Stimulated activated naive B cell treated with anti-CD40 and anti-IgM and Interleukin-4, amounts not matched to agents 10 μg/mL and 1 μg/mL and 100 μg/mL, for 72 hours (primary cell): ENCODE results near the gene TTYH2.
A peak's percentile ranks its signal among the peaks of the same experiment; 100 is the strongest.

Experiments
- ATAC-seq, 2 donors: fragments of 150-1000 bp; cut with Tn5 transposase; replicated peaks; 2 replicates each; pipeline ENCODE4 v1.10.0; 2021; ENCODE audit warnings: moderate library complexity in 1 of 2
- DNase-seq: peaks from one replicate; pipeline ENCODE4 v3.0.0; 2021
- H3K27ac Mint-ChIP-seq: one replicate; pipeline ENCODE4 v1.8.0; 2022; ENCODE audit warnings: mild to moderate bottlenecking, mixed read lengths
- H3K27me3 Mint-ChIP-seq, 2 donors: one replicate each; pipeline ENCODE4 v1.8.0; 2022; ENCODE audit warnings: mixed read lengths in 2 of 2
- H3K36me3 Mint-ChIP-seq, 2 donors: one replicate each; pipeline ENCODE4 v1.8.0; 2022; ENCODE audit warnings: mixed read lengths in 2 of 2, mild to moderate bottlenecking in 1 of 2
- H3K4me1 Mint-ChIP-seq, 2 donors: one replicate each; pipeline ENCODE4 v1.8.0; 2022; ENCODE audit warnings: mixed read lengths in 2 of 2, mild to moderate bottlenecking in 1 of 2
- H3K4me3 Mint-ChIP-seq, 2 donors: one replicate each; pipeline ENCODE4 v1.8.0; 2022; ENCODE audit warnings: mild to moderate bottlenecking in 2 of 2, mixed read lengths in 2 of 2, moderate library complexity in 1 of 2
- H3K9me3 Mint-ChIP-seq, 2 donors: one replicate each; pipeline ENCODE4 v1.8.0; 2022; ENCODE audit warnings: mixed read lengths in 2 of 2, mild to moderate bottlenecking in 1 of 2

The TTYH2 gene

GRCh38 chr17:74227271-74228080 lies 14.1 kb downstream of the TTYH2 start:
- no peaks in the 10 kb centered on the region for H3K9me3 Mint-ChIP-seq
- no peaks in the 10 kb centered on the region for H3K27me3 Mint-ChIP-seq
- peaks cover 0 to 11% of the 10 kb centered on the region in 2 donors for H3K4me1 Mint-ChIP-seq
- DNase-seq (no peak), ATAC-seq (no peak)
- no peak overlapping the region for H3K27ac Mint-ChIP-seq
- peaks cover 48 to 62% of the 10 kb centered on the region in 2 donors for H3K36me3 Mint-ChIP-seq
- no peak overlapping the region for H3K4me3 Mint-ChIP-seq

DNA sequence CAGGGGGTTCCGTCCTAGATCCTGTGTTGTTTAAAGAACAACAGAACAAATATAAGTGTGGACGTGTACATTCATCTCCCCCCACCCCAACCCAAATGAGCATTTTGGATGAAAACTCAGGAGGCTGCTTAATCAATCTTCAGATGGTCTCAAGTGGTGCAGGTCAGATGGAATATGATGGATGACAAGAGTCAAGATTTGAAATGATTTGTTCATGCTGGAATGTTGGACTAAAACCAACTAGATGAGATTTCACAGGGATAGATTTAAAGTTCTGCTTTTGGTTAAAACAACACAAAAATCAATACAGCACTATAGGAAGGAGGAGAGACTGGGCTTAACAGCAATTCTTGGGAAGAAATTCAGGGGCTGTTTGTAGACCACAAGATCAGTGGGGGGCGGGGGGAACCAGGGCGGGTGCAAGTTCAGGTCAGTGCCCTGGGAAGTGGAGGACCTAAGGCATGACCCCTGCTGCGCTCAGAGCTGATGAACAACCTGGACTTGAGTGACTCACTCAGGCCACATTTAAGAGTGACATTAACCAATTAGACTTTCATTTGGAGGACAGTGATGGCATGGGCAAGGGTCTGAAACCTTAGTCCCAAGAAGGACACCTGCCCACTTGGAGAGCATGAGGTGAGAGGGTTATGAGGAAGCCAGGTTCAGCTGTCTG lies 15.1 kb downstream of the TTYH2 start:
- Mint-ChIP-seq H3K4me1 (peaks cover 3 to 11% of the 10 kb centered on the region in 2 donors), H3K27me3 (no peaks in the 10 kb centered on the region), H3K27ac (no peak overlapping the region), H3K9me3 (no peaks in the 10 kb centered on the region), H3K36me3 (peaks cover 49 to 60% of the 10 kb centered on the region in 2 donors), H3K4me3 (no peak overlapping the region)
- ATAC-seq (no peak), DNase-seq (no peak)

- H3K4me3 Mint-ChIP-seq = no peak overlapping the region
- no peaks in the 10 kb centered on the region for H3K9me3 Mint-ChIP-seq
- H3K27me3 Mint-ChIP-seq = no peaks in the 10 kb centered on the region
- ATAC-seq (no peak), DNase-seq (no peak)
- peaks cover 10 to 17% of the 10 kb centered on the region in 2 donors for H3K4me1 Mint-ChIP-seq
- no peak overlapping the region for H3K27ac Mint-ChIP-seq
- peaks cover 31 to 35% of the 10 kb centered on the region in 2 donors for H3K36me3 Mint-ChIP-seq
Observed at GRCh38 chr17:74230896-74231295, 17.5 kb downstream of the TTYH2 start.

GRCh38 chr17:74231928-74232907 lies 18.8 kb downstream of the TTYH2 start:
- peaks cover 10 to 11% of the 10 kb centered on the region in 2 donors for H3K4me1 Mint-ChIP-seq
- DNase-seq (no peak), ATAC-seq (no peak)
- no peak overlapping the region for H3K4me3 Mint-ChIP-seq
- H3K36me3 Mint-ChIP-seq = peaks cover 23 to 26% of the 10 kb centered on the region in 2 donors
- H3K9me3 Mint-ChIP-seq = no peaks in the 10 kb centered on the region
- H3K27ac Mint-ChIP-seq = no peak overlapping the region
- H3K27me3 Mint-ChIP-seq = no peaks in the 10 kb centered on the region

DNA sequence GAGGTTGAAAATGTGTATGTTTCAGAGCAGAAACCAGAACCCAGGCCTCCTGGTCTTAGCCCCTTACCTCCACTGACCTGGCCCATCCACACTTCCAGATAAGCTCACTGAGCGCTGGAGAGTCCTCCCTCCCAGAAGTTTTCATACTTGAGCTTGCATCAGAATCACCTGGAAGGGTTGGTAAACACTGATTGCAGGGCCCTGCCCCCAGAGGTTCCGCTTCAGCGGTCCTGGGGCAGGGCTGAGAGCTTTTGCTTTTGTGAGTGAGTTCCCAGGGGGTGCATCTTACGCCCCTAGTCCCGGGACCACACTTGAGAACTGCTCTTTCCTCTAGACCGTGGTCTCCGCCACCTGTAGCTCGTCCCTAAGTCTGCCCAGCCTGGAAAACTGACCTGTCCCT lies 20.6 kb downstream of the TTYH2 start:
- Mint-ChIP-seq H3K4me3 (no peak overlapping the region), H3K4me1 (peaks cover 10 to 11% of the 10 kb centered on the region in 2 donors)
- no peak for DNase-seq

GRCh38 chr17:74234486-74234885 lies 21.1 kb downstream of the TTYH2 start:
- ATAC-seq (peak in 1 of 2 donors; percentile 43), DNase-seq (no peak)
- Mint-ChIP-seq H3K27me3 (no peaks in the 10 kb centered on the region), H3K27ac (no peak overlapping the region), H3K4me3 (no peak overlapping the region), H3K4me1 (peaks cover 10 to 11% of the 10 kb centered on the region in 2 donors), H3K36me3 (peaks cover 27 to 31% of the 10 kb centered on the region in 2 donors), H3K9me3 (no peaks in the 10 kb centered on the region)

More for the DNA sequence above, 20.6 kb downstream of the TTYH2 start:
- ATAC-seq = no peak
- Mint-ChIP-seq H3K9me3 (no peaks in the 10 kb centered on the region), H3K36me3 (peaks cover 24 to 27% of the 10 kb centered on the region in 2 donors), H3K27ac (peak overlapping the region; percentile 25), H3K27me3 (no peaks in the 10 kb centered on the region)

- H3K27ac Mint-ChIP-seq = peak overlapping the region; percentile 43
- H3K4me1 Mint-ChIP-seq = peaks cover 10 to 11% of the 10 kb centered on the region in 2 donors
- H3K4me3 Mint-ChIP-seq = peak overlapping the region; percentile 61 to 75
- H3K9me3 Mint-ChIP-seq = no peaks in the 10 kb centered on the region
- peak; percentile 80 to 82 for ATAC-seq
- no peak for DNase-seq
- peaks cover 30 to 33% of the 10 kb centered on the region in 2 donors for H3K36me3 Mint-ChIP-seq
- H3K27me3 Mint-ChIP-seq = no peaks in the 10 kb centered on the region
Observed at GRCh38 chr17:74235040-74235581, 21.7 kb downstream of the TTYH2 start.

DNA sequence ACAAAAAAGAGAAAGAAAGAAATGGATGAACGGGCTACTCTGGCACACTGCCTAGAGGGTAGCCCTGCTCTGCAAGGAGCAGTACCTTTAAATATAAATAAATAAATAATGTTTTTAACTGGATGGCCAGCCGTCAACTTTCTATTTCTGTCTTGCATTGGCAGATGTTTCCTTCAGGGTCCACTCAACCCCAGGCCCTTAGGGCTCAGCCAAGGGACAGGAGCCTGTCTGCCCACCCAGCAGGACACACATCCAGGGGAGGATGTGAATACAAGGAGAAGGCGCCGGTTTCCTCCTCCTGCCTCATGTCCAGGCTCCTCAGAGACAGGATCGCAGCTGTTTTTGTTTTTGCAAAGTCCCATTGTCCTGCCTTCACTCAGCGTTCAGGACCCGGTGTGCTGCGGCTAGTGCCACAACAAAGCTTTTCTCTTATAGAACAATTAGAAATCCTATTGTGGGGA lies 22.6 kb downstream of the TTYH2 start:
- no peak for ATAC-seq
- Mint-ChIP-seq H3K36me3 (peaks cover 30% of the 10 kb centered on the region in 2 donors), H3K4me3 (peak overlapping the region in 1 of 2 donors; percentile 75), H3K4me1 (peaks cover 10 to 11% of the 10 kb centered on the region in 2 donors), H3K27ac (no peak overlapping the region), H3K27me3 (no peaks in the 10 kb centered on the region), H3K9me3 (no peaks in the 10 kb centered on the region)
- no peak for DNase-seq

DNA sequence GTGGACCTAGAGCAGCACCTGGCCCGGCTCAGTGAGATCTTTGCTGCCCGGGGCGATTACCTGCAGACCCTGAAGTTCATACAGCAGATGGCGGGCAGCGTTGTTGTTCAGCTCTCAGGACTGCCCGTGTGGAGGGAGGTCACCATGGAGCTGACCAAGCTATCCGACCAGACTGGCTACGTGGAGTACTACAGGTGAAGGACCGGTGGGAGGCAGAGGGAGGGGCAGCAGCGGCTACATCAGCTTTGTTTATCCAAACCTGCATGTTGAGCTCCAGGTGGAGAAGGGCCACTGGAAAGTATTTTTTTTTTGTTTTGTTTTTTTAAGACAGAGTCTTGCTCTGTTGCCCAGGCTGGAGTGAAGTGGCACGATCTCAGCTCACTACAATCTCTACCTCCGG lies 23.9 kb downstream of the TTYH2 start:
- Mint-ChIP-seq H3K4me3 (no peak overlapping the region), H3K9me3 (no peaks in the 10 kb centered on the region), H3K4me1 (peaks cover 10 to 11% of the 10 kb centered on the region in 2 donors), H3K27me3 (no peaks in the 10 kb centered on the region), H3K27ac (no peak overlapping the region), H3K36me3 (peaks cover 25 to 26% of the 10 kb centered on the region in 2 donors)
- DNase-seq = no peak
- no peak for ATAC-seq

GRCh38 chr17:74239172-74239571 lies 25.8 kb downstream of the TTYH2 start:
- ATAC-seq (no peak), DNase-seq (no peak)
- no peaks in the 10 kb centered on the region for H3K27me3 Mint-ChIP-seq
- H3K4me1 Mint-ChIP-seq = peaks cover 8 to 11% of the 10 kb centered on the region in 2 donors
- peak overlapping the region; percentile 38 for H3K27ac Mint-ChIP-seq
- H3K9me3 Mint-ChIP-seq = no peaks in the 10 kb centered on the region
- no peak overlapping the region for H3K4me3 Mint-ChIP-seq
- H3K36me3 Mint-ChIP-seq = peaks cover 24 to 27% of the 10 kb centered on the region in 2 donors

DNA sequence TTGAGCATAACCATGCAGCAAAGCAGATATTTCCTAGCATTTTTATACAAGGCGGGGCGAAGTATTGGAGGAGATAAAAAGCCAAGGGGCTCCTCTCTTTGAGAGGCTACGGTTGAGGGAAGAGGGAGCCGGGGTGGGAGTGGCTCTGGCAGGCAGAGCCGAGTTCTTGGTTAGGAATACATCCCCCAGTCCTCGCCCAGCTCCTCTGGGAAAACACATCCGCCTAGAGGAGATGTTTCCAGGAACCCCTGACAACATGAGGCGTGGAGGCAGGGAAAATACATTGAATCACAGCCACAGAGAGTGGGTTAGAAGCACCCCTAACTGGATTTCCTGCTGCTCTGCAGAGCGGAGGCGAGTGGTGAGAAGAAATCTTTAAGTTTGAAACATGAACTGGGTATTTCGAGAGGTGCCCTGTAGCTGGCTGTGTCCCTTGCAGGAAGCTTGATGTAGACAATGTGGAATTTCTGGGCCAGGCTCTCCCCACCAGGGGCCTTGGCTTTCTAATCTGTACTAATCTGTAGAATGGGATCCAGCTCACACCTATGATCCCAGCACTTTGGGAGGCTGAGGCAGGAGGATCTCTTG lies 27.3 kb downstream of the TTYH2 start:
- Mint-ChIP-seq H3K36me3 (peaks cover 20 to 33% of the 10 kb centered on the region in 2 donors), H3K4me3 (no peak overlapping the region), H3K27ac (no peak overlapping the region), H3K9me3 (no peaks in the 10 kb centered on the region), H3K4me1 (peaks cover 0 to under 1% of the 10 kb centered on the region in 2 donors), H3K27me3 (no peaks in the 10 kb centered on the region)
- ATAC-seq (no peak), DNase-seq (no peak)

GRCh38 chr17:74241431-74241830 lies 28.1 kb downstream of the TTYH2 start:
- no peaks in the 10 kb centered on the region for H3K27me3 Mint-ChIP-seq
- peaks cover 20 to 41% of the 10 kb centered on the region in 2 donors for H3K36me3 Mint-ChIP-seq
- no peaks in the 10 kb centered on the region for H3K9me3 Mint-ChIP-seq
- ATAC-seq (no peak), DNase-seq (no peak)
- no peak overlapping the region for H3K4me3 Mint-ChIP-seq
- no peak overlapping the region for H3K27ac Mint-ChIP-seq
- H3K4me1 Mint-ChIP-seq = no peaks in the 10 kb centered on the region

GRCh38 chr17:74241847-74242246 lies 28.5 kb downstream of the TTYH2 start:
- peaks cover 22 to 45% of the 10 kb centered on the region in 2 donors for H3K36me3 Mint-ChIP-seq
- no peak overlapping the region for H3K27ac Mint-ChIP-seq
- ATAC-seq (no peak), DNase-seq (no peak)
- H3K4me1 Mint-ChIP-seq = no peaks in the 10 kb centered on the region
- H3K27me3 Mint-ChIP-seq = no peaks in the 10 kb centered on the region
- H3K4me3 Mint-ChIP-seq = no peak overlapping the region
- H3K9me3 Mint-ChIP-seq = no peaks in the 10 kb centered on the region
